NCI-H526 (cell line): Measurements from ENCODE around the gene SP140L.
"Not testable (repeated sequence)": the region's sequence is repeated elsewhere in the genome, so short reads cannot be mapped to it uniquely, and the experiment has no call there.

ENCODE experiments used
- DNase-seq, 2 experiments: peaks; one replicate each; lab custom pipeline; 2025; lab: John Stamatoyannopoulos, UW

Gene SP140L

GRCh38 chr2:230382108-230382507 lies 55.1 kb downstream of the SP140L start:
- no peak for DNase-seq

GRCh38 chr2:230383453-230383852 lies 56.5 kb downstream of the SP140L start:
- no peak for DNase-seq

DNA sequence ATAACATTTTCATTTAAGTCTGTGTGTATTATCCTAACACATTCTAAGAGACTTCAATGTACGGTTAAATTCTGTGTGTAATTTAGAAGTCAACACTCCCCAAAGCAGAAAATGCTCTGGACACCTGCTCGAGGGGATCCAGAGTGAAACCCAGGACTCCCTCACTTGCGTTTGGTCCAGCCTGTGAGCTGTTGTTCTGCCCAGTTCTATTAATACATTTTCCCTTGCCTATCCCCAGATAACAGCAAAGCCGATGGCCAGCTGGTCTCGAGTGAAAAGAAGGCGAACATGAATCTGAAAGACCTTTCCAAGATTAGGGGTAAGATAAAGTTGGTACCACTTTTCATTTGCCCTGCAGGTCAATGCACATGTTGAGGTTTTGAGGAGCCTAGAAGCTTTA lies 58.0 kb downstream of the SP140L start:
- DNase-seq: no peak

DNA sequence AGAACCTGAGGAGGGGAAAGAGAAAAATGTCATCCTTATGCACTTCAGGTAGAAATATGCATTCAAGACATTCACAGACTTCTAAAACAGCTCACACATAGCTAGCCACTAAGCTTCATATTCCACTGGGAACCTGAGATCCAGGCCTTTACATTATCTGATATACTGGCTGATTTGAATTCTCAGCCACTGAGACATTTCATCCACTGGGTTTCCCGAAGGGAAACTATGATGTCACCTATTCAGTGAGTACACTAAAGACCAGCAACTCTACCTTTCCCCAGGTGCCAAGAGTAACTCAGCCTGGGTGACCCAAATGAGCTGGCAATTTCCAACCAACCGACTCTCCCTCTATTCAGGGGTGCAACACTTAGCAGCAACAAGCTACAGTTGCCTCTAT lies 67.3 kb downstream of the SP140L start:
- DNase-seq: no peak

DNA sequence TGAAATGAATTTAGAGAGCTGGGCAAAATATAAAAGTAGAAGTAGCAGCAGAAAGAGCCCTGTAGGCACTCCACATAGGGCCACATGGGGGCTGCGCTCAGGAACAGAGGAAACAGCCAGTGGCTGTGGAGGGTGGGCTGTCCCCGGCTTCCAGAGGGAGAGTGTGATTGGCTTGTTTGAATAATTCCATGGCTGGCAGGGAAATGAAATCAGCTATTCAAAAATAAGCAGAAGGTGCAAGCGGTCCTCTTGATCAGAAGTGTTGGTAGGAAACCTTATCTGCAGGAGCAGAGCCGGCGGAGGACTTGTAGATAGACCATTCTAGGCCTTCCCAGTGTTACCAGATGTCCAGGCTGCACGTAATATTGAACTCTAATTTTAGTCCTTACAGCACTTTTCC lies 71.7 kb downstream of the SP140L start:
- not testable (repeated sequence) for DNase-seq

- no peak for DNase-seq
These were observed 73.0 kb downstream of the SP140L start for GRCh38 chr2:230400041-230400440.

- no peak for DNase-seq
These were observed 73.5 kb downstream of the SP140L start for GRCh38 chr2:230400454-230400853.

DNA sequence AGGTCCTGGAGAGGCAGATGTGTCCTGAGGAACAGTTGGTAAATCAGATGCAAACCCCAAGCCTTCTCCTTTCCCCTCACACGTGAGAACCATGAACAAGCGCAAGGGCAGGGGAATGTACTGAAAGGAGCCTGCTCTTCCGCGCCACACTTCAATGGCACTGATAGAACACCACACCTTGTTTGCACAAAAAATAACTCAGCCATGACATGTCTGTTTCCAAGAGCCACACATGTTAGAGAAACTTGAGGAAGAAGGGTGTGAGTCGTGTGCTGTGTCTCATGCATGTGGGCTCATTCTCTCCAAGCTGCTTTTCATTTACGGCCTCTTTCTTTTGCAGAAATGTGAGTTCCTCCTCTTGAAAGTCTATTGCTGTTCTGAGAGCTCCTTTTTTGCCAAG lies 74.0 kb downstream of the SP140L start:
- not testable (repeated sequence) for DNase-seq

DNA sequence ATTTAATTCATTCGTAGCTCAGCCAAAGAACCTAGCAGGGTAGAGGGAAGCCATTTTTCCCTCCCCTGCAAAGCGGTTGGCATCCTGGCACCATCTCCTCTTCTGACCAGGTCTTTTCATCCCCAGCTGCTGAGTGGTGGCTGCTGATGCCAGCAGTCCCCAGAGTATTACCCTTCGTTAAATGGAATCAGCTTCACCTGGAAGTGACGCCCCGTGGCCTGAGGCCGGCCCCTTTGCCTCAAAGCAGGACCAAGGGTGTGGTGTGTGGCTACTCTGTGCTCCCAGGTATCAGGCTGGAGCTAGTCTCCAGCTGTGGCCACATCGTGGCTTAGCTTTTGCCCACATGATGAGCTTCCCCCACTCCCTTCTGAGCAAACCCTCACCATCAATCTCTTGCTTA lies 76.8 kb downstream of the SP140L start:
- DNase-seq: no peak

DNA sequence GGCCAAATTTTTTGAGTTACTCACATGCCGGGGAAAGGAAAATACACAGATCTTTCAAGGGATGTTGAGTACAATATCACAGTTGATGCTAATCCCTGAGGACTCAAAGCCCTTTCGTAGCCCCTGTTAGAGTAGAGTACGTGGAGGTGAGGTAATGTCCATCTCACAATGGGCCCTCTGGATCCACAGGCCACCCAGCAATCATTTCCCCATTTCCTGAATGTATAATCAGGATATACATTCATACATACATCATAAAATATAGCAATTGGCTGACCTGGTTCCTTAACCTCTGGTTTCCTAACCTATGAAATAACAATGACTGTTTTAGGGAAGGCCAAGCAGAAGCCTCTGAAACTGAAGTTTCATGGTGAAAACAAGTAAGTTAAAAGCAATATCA lies 78.8 kb downstream of the SP140L start:
- DNase-seq: no peak

DNA sequence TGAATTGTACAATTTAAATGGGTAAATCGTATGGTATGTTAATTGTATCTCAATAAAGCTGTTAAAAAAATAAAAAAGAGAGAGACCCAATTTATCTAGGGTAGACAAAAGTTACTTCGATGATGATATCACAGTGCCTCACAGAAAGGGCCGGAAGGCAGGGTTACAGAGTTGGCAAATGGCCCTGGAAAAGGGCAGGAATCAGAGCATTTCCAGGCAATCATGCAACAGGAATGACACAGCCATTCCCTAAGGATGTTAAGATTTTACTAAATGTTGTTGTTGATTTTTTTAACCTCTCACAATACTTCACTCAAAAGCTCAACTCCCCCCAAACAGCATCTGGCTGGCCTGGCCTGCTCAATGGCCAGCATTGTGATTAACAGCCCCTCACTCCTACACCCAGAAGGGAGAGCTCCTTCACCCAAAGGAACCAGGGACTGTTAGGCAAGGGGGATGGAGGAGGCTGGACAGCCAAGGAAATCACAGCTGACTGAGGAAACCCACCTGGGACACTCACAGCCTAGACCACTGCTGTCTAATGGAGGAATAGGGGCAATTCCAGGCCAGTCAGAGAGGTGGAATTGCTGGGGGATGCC lies 81.3 kb downstream of the SP140L start:
- DNase-seq: no peak

DNA sequence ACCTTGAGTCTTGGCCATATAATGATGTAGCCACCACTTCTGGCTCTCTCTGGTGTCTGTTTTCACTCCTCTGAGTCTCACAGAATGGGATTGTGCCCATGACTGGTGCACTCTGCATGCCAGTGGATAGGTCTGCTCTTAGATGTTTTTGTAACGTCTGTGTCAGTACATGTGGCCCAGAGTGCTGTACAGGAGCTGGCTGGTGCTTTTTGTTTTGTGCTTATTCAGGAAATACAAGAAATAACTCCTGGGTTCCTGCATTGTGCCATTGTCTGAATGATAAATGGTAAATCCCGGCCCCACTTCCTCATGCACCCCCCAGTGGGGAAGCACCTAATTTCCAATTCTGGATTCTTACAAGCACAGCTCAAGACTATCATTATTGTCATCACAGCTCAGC lies 82.3 kb downstream of the SP140L start:
- DNase-seq: not testable (repeated sequence)

GRCh38 chr2:230410263-230410662 lies 83.3 kb downstream of the SP140L start:
- DNase-seq: no peak

- DNase-seq: no peak
These were observed 84.0 kb downstream of the SP140L start for GRCh38 chr2:230410861-230411569.

DNA sequence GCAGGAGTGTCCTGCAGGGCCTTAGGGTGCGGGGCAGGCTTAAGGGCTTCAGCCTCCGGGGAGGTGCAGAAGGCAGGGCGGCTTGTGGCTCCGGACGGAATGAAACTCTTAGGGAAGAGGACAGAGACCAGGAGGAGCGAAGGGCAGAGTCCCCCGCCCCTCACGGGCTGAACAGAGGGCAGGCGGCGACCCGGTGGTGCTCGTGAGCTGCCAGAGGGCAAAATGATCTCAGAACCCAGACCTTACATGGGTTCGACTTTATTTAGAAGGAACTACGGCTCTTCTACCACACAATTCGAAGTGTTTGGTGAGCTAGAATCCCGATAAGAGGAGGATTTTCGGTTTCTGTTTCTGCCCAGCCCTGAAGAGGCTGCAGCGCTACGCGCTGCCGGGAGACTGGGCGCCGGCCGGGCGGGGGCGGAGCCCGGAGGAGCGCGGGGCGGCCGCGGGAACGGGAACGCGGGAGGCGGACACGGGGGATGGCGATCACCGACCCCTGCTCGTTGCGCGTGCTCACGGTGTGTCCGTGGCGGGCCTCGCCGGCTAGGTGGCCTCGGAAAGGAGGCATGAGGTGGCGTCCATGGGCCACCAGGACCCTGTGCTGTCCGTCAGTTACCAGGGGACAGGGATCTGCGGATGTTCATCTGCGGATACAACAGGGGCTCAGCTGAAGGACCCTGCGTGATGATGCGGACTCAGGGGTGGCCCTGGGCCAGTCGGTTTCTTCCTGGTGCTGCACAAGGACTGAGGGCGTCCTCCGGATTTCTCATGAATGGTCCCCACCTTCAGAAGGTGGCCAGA lies 84.8 kb downstream of the SP140L start:
- peak in 1 of 2 experiments; percentile 50 for DNase-seq

- no peak for DNase-seq
These were observed 85.3 kb downstream of the SP140L start for GRCh38 chr2:230412371-230412711.

DNA sequence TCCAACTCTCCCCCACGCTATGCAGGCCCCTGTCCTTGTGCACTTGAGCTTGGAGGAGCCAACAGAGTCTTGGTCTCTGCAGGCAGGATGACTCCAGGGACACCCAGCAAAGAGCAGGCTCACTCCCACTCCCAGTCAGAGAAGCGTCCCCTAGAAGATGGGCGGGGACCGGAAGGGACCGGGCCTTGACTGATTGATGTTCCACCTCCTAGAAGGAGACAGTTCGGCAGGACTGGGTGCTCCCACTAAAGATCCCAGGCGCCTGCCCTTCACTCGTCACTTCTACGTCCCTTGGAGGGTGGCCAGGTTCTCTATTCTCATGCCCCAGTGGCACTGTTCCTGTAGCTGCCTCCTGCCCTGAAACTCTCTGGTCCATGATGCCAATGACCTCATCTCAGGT lies 85.9 kb downstream of the SP140L start:
- no peak for DNase-seq

- DNase-seq: no peak
These were observed 86.5 kb downstream of the SP140L start for GRCh38 chr2:230413479-230413878.

DNA sequence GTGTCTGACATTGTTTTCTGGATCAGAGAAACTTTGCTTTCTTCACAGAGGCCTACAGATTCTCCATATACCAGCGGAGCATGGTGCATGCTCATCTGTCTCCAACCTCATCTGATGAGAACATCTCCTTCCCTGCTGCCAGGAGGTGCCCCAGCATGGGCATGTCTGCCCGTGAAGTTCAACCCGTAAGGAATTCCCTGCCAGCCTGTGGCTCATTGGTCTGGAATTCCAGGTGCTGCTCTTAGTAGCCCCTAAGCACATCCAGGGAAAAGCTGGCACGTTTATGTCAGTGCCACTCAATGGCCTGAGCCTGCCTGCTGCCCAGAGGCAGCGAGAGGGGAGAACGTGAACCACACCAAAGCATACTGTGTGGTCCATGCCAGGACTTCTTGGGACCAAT lies 87.3 kb downstream of the SP140L start:
- no peak for DNase-seq

GRCh38 chr2:230416061-230416721 lies 89.2 kb downstream of the SP140L start, which contains the start of gene SP100:
TSS of gene SP100 (plus strand) at chr2:230416201. CDS start at chr2:230416297, 96 bp downstream.
- no peak for DNase-seq

- no peak for DNase-seq
These were observed 90.4 kb downstream of the SP140L start for GRCh38 chr2:230417436-230417835.

DNA sequence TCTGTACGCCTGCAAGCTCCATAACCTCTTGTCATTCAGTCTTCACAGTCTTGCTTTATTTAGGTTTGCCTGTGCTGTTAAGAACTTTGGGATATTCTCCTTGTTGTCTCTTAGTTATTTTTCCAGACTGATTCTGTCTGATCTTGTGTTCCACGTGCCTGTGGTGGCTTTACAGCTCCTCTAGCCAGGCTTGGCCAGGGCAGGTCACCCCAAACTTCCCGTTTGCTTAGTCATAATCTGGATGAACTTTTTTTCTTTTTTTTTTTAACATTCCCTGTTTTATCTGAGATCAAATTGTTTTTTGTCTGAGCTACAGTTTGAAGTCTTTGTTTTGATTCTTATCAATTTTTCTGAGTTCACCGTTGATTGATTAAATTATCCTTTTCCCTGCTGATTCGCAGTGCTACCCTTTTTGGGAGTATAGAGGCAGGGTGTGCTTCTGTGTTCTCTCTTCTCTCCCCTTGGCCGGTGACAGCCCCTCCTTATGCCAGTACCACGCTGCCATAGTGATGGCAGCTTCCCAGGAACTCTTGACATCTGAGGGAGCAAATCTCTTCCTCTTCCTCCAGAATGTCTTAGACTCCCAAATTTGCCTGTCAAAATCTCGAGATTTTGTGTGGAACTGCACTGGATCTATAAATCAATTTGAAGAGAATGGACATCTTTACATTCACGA lies 91.5 kb downstream of the SP140L start:
- no peak for DNase-seq
